ENCODE measurements around the gene PNMT. TPM values are rescaled to one million over a fixed set of nuclear protein-coding genes. Genes with fewer than 3 reads are reported as not detected.
"Not testable (repeated sequence)": the region's sequence is repeated elsewhere in the genome, so short reads cannot be mapped to it uniquely, and the experiment has no call there.

Gene PNMT
- total and polyA plus RNA-seq, 4 donors, result 0.99 to 6.2 (median 5.9) TPM

DNA sequence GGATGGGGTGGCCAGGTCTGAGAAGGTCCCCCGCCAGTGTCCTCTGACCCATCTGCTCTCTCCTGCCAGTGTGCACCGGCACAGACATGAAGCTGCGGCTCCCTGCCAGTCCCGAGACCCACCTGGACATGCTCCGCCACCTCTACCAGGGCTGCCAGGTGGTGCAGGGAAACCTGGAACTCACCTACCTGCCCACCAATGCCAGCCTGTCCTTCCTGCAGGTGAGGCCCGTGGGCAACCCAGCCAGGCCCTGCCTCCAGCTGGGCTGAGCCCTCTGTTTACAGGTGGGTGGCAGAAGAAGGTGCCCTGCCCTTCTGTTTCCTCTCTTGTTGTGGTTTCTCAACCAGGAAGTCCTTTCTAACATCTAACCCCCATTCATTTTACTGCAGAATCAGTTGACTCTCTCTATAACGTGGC lies 38.7 kb downstream of the PNMT start:
- H3K9me3 ChIP-seq (ENCODE audit: control insufficient read depth, insufficient read depth, low read length), result no peaks in the 10 kb centered on the region
- no peak overlapping the region for H3K4me3 ChIP-seq (ENCODE audit: low read depth, low read length)
- H3K27me3 ChIP-seq (ENCODE audit: control insufficient read depth, insufficient read depth, low read length), result no peaks in the 10 kb centered on the region
- no peak overlapping the region for H3K27ac ChIP-seq (ENCODE audit: low read depth, low read length)
- peaks cover 40% of the 10 kb centered on the region for H3K4me1 ChIP-seq (ENCODE audit: control insufficient read depth, insufficient read depth, low read length)
- WGBS (ENCODE audit: insufficient coverage), result 81% methylated on average over 7 of the region's 7 CpGs
- no peak for DNase-seq (ENCODE audit: low read depth in 4 of 6, low spot score in 6 of 6)
- peaks cover 49% of the 10 kb centered on the region for H3K36me3 ChIP-seq (ENCODE audit: control insufficient read depth, insufficient read depth, low read length)

DNA sequence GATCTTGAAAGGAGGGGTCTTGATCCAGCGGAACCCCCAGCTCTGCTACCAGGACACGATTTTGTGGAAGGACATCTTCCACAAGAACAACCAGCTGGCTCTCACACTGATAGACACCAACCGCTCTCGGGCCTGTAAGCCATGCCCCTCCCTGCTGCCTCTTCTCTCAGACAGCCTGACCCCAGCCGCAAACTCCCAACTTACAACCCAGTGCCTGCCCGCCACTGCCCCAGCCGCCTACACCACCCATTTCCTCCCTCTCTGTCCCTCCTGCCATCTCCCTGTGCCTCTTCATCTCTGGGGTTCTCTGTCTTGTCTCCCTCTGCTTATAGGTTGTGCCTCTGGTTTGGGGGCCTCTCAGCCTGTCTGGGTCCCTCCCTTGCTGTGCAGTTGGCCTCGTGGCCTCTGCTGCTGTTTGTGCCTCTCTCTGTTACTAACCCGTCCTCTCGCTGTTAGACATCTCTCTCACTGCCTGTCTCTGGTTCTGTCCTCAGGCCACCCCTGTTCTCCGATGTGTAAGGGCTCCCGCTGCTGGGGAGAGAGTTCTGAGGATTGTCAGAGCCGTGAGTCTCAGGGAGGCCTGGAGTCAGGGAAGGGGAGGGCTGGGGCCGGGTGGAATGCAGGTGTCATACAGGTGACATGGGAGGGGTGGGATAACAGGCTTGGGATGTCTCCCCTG lies 41.2 kb downstream of the PNMT start:
- Histone ChIP-seq H3K9me3 (ENCODE audit: control insufficient read depth, insufficient read depth, low read length) (no peaks in the 10 kb centered on the region), H3K27me3 (ENCODE audit: control insufficient read depth, insufficient read depth, low read length) (no peaks in the 10 kb centered on the region), H3K27ac (ENCODE audit: low read depth, low read length) (no peak overlapping the region), H3K36me3 (ENCODE audit: control insufficient read depth, insufficient read depth, low read length) (peaks cover 51% of the 10 kb centered on the region), H3K4me3 (ENCODE audit: low read depth, low read length) (no peak overlapping the region), H3K4me1 (ENCODE audit: control insufficient read depth, insufficient read depth, low read length) (peaks cover 27% of the 10 kb centered on the region)
- DNase-seq (ENCODE audit: low read depth in 4 of 6, low spot score in 6 of 6), result no peak
- 91% methylated on average over 14 of the region's 14 CpGs for WGBS (ENCODE audit: insufficient coverage)

DNA sequence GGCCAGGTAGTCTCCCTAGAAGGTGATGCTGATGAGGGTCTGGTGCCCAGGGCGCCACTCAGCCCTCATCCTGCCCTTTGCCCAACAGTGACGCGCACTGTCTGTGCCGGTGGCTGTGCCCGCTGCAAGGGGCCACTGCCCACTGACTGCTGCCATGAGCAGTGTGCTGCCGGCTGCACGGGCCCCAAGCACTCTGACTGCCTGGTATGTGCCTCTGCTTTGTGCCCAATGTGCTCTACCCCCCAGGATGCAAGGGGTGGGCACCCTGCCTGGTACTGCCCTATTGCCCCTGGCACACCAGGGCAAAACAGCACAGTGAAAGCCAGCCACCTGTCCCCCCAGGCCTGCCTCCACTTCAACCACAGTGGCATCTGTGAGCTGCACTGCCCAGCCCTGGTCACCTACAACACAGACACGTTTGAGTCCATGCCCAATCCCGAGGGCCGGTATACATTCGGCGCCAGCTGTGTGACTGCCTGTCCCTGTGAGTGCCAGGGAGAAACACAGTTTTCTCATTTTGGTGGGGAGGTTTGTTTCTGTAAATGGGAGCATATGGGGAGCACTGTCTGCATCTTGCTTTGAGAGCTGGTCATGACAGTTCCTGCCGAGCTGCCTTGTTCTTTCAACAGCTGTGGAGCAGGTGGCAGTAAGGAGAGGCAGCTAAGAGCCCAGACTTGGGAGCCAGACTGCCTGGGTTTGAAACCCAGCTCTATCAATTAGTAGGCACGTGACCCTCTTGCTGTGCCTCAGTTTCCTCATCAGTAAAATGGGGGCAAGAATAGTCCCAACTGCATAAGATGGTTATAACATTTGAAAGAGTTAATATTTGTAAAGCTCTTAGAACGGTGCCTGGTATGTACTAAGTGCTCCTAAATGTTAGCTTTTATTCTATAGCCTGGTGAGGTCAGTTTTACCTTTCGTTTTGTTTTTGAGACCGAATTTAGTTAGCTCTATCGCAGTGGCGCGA lies 42.0 kb downstream of the PNMT start:
- no peaks in the 10 kb centered on the region for H3K27me3 ChIP-seq (ENCODE audit: control insufficient read depth, insufficient read depth, low read length)
- no peak overlapping the region for H3K27ac ChIP-seq (ENCODE audit: low read depth, low read length)
- no peak for DNase-seq (ENCODE audit: low read depth in 4 of 6, low spot score in 6 of 6)
- peaks cover 19% of the 10 kb centered on the region for H3K4me1 ChIP-seq (ENCODE audit: control insufficient read depth, insufficient read depth, low read length)
- peaks cover 52% of the 10 kb centered on the region for H3K36me3 ChIP-seq (ENCODE audit: control insufficient read depth, insufficient read depth, low read length)
- no peaks in the 10 kb centered on the region for H3K9me3 ChIP-seq (ENCODE audit: control insufficient read depth, insufficient read depth, low read length)
- no peak overlapping the region for H3K4me3 ChIP-seq (ENCODE audit: low read depth, low read length)
- WGBS (ENCODE audit: insufficient coverage), result 93% methylated on average over 19 of the region's 20 CpGs

DNA sequence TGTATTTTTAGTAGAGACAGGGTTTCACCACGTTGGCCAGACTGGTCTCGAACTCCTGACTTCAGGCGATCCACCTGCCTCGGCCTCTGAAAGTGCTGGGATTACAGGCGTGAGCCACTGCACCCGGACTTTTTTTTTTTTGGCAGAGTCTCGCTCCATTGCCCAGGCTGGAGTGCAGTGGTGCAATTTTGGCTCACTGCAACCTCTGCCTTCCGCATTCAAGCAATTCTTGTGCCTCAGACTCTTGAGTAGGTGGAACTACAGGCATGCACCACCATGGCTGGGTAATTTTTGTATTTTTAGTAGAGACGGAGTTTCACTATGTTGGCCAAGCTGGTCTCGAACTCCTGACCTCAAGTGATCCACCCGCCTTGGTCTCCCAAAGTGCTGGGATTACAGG lies 42.8 kb downstream of the PNMT start:
- 93% methylated on average over 10 of the region's 11 CpGs for WGBS (ENCODE audit: insufficient coverage)
- not testable (repeated sequence) for H3K27ac ChIP-seq (ENCODE audit: low read depth, low read length); H3K27me3 ChIP-seq (ENCODE audit: control insufficient read depth, insufficient read depth, low read length); H3K9me3 ChIP-seq (ENCODE audit: control insufficient read depth, insufficient read depth, low read length); H3K4me3 ChIP-seq (ENCODE audit: low read depth, low read length); DNase-seq (ENCODE audit: low read depth in 4 of 6, low spot score in 6 of 6)
- peaks cover 54% of the 10 kb centered on the region for H3K36me3 ChIP-seq (ENCODE audit: control insufficient read depth, insufficient read depth, low read length)
- peaks cover 12% of the 10 kb centered on the region for H3K4me1 ChIP-seq (ENCODE audit: control insufficient read depth, insufficient read depth, low read length)

DNA sequence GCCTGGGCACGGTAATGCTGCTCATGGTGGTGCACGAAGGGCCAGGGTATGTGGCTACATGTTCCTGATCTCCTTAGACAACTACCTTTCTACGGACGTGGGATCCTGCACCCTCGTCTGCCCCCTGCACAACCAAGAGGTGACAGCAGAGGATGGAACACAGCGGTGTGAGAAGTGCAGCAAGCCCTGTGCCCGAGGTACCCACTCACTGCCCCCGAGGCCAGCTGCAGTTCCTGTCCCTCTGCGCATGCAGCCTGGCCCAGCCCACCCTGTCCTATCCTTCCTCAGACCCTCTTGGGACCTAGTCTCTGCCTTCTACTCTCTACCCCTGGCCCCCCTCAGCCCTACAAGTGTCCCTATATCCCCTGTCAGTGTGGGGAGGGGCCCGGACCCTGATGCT lies 43.6 kb downstream of the PNMT start:
- peaks cover 4% of the 10 kb centered on the region for H3K4me1 ChIP-seq (ENCODE audit: control insufficient read depth, insufficient read depth, low read length)
- peaks cover 60% of the 10 kb centered on the region for H3K36me3 ChIP-seq (ENCODE audit: control insufficient read depth, insufficient read depth, low read length)
- no peaks in the 10 kb centered on the region for H3K27me3 ChIP-seq (ENCODE audit: control insufficient read depth, insufficient read depth, low read length)
- WGBS (ENCODE audit: insufficient coverage), result 93% methylated on average over 9 of the region's 10 CpGs
- DNase-seq (ENCODE audit: low read depth in 4 of 6, low spot score in 6 of 6), result no peak
- H3K4me3 ChIP-seq (ENCODE audit: low read depth, low read length), result no peak overlapping the region
- H3K27ac ChIP-seq (ENCODE audit: low read depth, low read length), result no peak overlapping the region
- H3K9me3 ChIP-seq (ENCODE audit: control insufficient read depth, insufficient read depth, low read length), result no peaks in the 10 kb centered on the region

DNA sequence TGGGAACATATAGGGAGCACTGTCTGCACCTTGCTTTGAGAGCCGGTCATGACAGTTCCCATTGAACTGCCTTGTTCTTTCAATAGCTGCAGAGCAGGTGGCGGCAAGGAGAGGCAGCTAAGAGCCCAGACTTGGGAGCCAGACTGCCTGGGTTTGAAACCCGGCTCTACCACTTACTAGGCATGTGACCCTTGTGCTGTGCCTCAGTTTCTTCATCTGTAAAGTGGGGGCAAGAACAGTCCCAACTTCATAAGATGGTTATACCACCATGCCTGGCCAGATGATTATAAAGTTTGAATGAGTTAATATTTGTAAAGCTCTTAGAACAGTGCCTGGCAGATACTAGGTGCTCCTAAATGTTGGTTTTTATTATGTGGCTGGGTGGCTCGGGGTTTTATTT lies 46.0 kb downstream of the PNMT start:
- Histone ChIP-seq H3K36me3 (ENCODE audit: control insufficient read depth, insufficient read depth, low read length) (peaks cover 48% of the 10 kb centered on the region), H3K4me3 (ENCODE audit: low read depth, low read length) (no peak overlapping the region), H3K27me3 (ENCODE audit: control insufficient read depth, insufficient read depth, low read length) (no peaks in the 10 kb centered on the region), H3K9me3 (ENCODE audit: control insufficient read depth, insufficient read depth, low read length) (no peaks in the 10 kb centered on the region), H3K27ac (ENCODE audit: low read depth, low read length) (no peak overlapping the region), H3K4me1 (ENCODE audit: control insufficient read depth, insufficient read depth, low read length) (no peaks in the 10 kb centered on the region)
- 91% methylated on average over 3 of the region's 4 CpGs for WGBS (ENCODE audit: insufficient coverage)
- no peak for DNase-seq (ENCODE audit: low read depth in 4 of 6, low spot score in 6 of 6)

DNA sequence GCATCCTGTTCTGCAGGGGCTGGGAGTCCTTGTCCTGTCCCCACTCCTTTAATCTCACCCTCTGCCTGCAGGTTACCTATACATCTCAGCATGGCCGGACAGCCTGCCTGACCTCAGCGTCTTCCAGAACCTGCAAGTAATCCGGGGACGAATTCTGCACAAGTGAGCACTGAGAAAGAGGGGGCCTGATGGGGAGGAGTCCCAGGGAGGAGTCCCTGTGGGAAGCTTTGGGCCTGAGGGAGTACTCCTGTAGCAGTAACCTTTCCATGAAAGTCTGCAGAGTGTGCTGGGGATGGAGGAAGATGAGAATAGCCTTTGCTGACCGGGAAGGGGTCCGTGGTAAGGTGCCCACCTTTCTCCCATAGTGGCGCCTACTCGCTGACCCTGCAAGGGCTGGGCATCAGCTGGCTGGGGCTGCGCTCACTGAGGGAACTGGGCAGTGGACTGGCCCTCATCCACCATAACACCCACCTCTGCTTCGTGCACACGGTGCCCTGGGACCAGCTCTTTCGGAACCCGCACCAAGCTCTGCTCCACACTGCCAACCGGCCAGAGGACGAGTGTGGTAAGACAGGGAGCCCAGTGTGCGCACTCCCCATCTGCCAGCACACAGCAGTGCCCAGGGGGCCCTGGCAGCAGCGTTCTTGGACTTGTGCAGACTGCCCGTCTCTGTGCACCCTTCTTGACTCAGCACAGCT lies 47.3 kb downstream of the PNMT start:
- 95% methylated on average over 18 of the region's 18 CpGs for WGBS (ENCODE audit: insufficient coverage)
- H3K9me3 ChIP-seq (ENCODE audit: control insufficient read depth, insufficient read depth, low read length), result no peaks in the 10 kb centered on the region
- peaks cover 42% of the 10 kb centered on the region for H3K36me3 ChIP-seq (ENCODE audit: control insufficient read depth, insufficient read depth, low read length)
- no peaks in the 10 kb centered on the region for H3K4me1 ChIP-seq (ENCODE audit: control insufficient read depth, insufficient read depth, low read length)
- DNase-seq (ENCODE audit: low read depth in 4 of 6, low spot score in 6 of 6), result no peak
- H3K27ac ChIP-seq (ENCODE audit: low read depth, low read length), result no peak overlapping the region
- no peak overlapping the region for H3K4me3 ChIP-seq (ENCODE audit: low read depth, low read length)
- no peaks in the 10 kb centered on the region for H3K27me3 ChIP-seq (ENCODE audit: control insufficient read depth, insufficient read depth, low read length)

DNA sequence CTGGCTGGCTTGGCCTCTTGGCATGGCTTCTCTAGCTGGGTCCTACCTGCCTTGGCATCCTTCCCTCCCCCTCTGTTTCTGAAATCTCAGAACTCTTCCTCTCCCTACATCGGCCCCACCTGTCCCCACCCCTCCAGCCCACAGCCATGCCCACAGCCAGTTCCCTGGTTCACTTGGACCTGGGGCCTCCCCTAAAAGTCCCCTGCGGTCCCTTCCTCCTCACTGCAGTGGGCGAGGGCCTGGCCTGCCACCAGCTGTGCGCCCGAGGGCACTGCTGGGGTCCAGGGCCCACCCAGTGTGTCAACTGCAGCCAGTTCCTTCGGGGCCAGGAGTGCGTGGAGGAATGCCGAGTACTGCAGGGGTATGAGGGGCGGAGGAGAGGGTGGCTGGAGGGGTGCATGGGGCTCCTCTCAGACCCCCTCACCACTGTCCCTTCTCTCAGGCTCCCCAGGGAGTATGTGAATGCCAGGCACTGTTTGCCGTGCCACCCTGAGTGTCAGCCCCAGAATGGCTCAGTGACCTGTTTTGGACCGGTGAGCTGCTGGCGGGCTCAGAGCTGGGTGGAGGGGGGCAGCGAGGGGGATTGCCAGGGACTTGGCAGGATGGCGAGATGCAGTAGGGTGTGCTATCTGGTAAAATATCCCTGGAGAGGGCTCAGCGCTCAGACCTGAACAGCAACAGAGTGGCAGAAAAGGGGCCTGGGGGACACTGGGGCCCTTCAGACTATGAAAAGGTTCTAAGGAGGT lies 48.0 kb downstream of the PNMT start:
- Histone ChIP-seq H3K27ac (ENCODE audit: low read depth, low read length) (no peak overlapping the region), H3K4me3 (ENCODE audit: low read depth, low read length) (no peak overlapping the region), H3K9me3 (ENCODE audit: control insufficient read depth, insufficient read depth, low read length) (no peaks in the 10 kb centered on the region), H3K36me3 (ENCODE audit: control insufficient read depth, insufficient read depth, low read length) (peaks cover 39% of the 10 kb centered on the region), H3K4me1 (ENCODE audit: control insufficient read depth, insufficient read depth, low read length) (no peaks in the 10 kb centered on the region), H3K27me3 (ENCODE audit: control insufficient read depth, insufficient read depth, low read length) (no peaks in the 10 kb centered on the region)
- no peak for DNase-seq (ENCODE audit: low read depth in 4 of 6, low spot score in 6 of 6)
- WGBS (ENCODE audit: insufficient coverage), result 90% methylated on average over 14 of the region's 15 CpGs

DNA sequence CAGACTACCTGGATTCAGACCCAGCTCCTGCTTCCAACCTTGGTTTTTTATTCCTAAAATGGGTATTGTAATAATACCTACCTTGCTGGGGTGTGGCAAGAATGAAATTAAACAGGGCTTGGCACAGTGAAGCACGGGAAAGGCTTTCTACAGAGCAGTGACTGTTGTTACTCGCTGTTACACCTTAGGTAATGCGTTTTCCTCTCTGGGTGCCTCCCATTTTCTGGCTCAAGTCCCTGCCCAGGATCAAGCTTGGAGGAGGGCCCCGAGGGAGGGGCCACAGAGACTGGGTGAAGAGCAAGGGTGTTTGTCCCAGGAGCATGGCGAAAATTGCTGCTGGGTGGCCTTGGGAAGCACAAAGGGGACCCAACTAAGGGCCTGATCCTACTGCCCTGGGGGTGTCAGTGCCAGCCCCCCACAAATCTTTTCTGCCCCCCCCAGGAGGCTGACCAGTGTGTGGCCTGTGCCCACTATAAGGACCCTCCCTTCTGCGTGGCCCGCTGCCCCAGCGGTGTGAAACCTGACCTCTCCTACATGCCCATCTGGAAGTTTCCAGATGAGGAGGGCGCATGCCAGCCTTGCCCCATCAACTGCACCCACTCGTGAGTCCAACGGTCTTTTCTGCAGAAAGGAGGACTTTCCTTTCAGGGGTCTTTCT lies 48.8 kb downstream of the PNMT start:
- H3K27ac ChIP-seq (ENCODE audit: low read depth, low read length), result no peak overlapping the region
- WGBS (ENCODE audit: insufficient coverage), result 94% methylated on average over 9 of the region's 11 CpGs
- no peaks in the 10 kb centered on the region for H3K9me3 ChIP-seq (ENCODE audit: control insufficient read depth, insufficient read depth, low read length)
- no peak overlapping the region for H3K4me3 ChIP-seq (ENCODE audit: low read depth, low read length)
- no peaks in the 10 kb centered on the region for H3K27me3 ChIP-seq (ENCODE audit: control insufficient read depth, insufficient read depth, low read length)
- peaks cover 38% of the 10 kb centered on the region for H3K36me3 ChIP-seq (ENCODE audit: control insufficient read depth, insufficient read depth, low read length)
- H3K4me1 ChIP-seq (ENCODE audit: control insufficient read depth, insufficient read depth, low read length), result no peaks in the 10 kb centered on the region
- DNase-seq (ENCODE audit: low read depth in 4 of 6, low spot score in 6 of 6), result no peak

All from spinal cord (tissue), 10 donors.